A673 (cell line): ENCODE results near the gene ZFYVE28. TPM values are rescaled to one million over a fixed set of nuclear protein-coding genes. Genes with fewer than 3 reads are reported as not detected.

Experiments used
- BruUV-seq: library from RNA; stranded (reverse); fragments of 400-500 nt; replicated peaks from 2 replicates; lab custom pipeline; 2021; lab: Mats Ljungman, UMichigan
- CTCF ChIA-PET: fragments of 300-600 bp; sonication (Branson Sonifier 250); formaldehyde crosslinking; loops from one replicate; lab custom pipeline; 2022; ENCODE audit warnings: antibody characterized with exemption; lab: Charles Lee
- POLR2A ChIA-PET: fragments of 300-600 bp; sonication (Branson Sonifier 250); formaldehyde crosslinking; loops from one replicate; lab custom pipeline; 2022; ENCODE audit warnings: antibody characterized with exemption; ENCODE audit not compliant: low non-redundant PET; lab: Charles Lee
- DNase-seq: peaks from one replicate; pipeline ENCODE4 v3.0.0-alpha.2; 2015; ENCODE audit warnings: low spot score
- H3K27ac ChIP-seq: fragments of 200-600 bp; sonication (generic); 2 replicates; pipeline ENCODE4 v1.5.1; 2016; ENCODE audit warnings: mixed run types, low read depth, mild to moderate bottlenecking, mixed read lengths, antibody characterized with exemption, low read length; ENCODE audit not compliant: poor library complexity, severe bottlenecking
- H3K27me3 ChIP-seq: fragments of 200-600 bp; sonication (generic); replicated peaks from 2 replicates; pipeline ENCODE4 v1.6.1; 2017; ENCODE audit warnings: mixed run types, low read depth, mild to moderate bottlenecking, mixed read lengths, antibody characterized with exemption, low read length; ENCODE audit not compliant: insufficient read depth, poor library complexity
- H3K36me3 ChIP-seq: fragments of 200-600 bp; sonication (generic); 2 replicates; pipeline ENCODE4 v1.6.1; 2016; ENCODE audit warnings: mixed run types, mild to moderate bottlenecking, mixed read lengths, antibody characterized with exemption, low read length; ENCODE audit not compliant: insufficient read depth, poor library complexity, severe bottlenecking
- H3K4me1 ChIP-seq: fragments of 200-600 bp; sonication (generic); 2 replicates; pipeline ENCODE4 v1.6.1; 2017; ENCODE audit warnings: mixed run types, mild to moderate bottlenecking, mixed read lengths, antibody characterized with exemption, low read length; ENCODE audit not compliant: insufficient read depth, poor library complexity, severe bottlenecking
- H3K4me3 ChIP-seq: fragments of 200-600 bp; sonication (generic); 2 replicates; pipeline ENCODE4 v1.5.1; 2016; ENCODE audit warnings: low read depth, mixed run types, mild to moderate bottlenecking, mixed read lengths, low read length; ENCODE audit not compliant: poor library complexity, severe bottlenecking
- H3K9me3 ChIP-seq: fragments of 200-600 bp; sonication (generic); 2 replicates; pipeline ENCODE4 v1.6.1; 2016; ENCODE audit warnings: mixed run types, low read depth, mild to moderate bottlenecking, mixed read lengths, antibody characterized with exemption, low read length; ENCODE audit not compliant: poor library complexity, severe bottlenecking
- CTCF ChIP-seq: fragments of 300-800, 200-600 bp; sonication (generic); conservative IDR thresholded peaks from 2 replicates; pipeline ENCODE4 v1.5.1; 2017; ENCODE audit warnings: low read depth, mild to moderate bottlenecking, antibody characterized with exemption, low read length, moderate library complexity, mixed read lengths
- EZH2 ChIP-seq: fragments of 200-600 bp; sonication (generic); IDR thresholded peaks from 2 replicates; pipeline ENCODE4 v1.6.1; 2017; ENCODE audit warnings: borderline replicate concordance, low read depth, mild to moderate bottlenecking, mixed read lengths, antibody characterized with exemption, low read length; ENCODE audit not compliant: poor library complexity, severe bottlenecking
- intact Hi-C: fragments of 100-400 bp; cut with micrococcal nuclease; formaldehyde crosslinking; loops from one replicate; pipeline ENCODE4 v1.10.0; 2022; ENCODE audit not compliant: unreplicated experiment
- total RNA-seq: library from RNA; stranded (reverse); gene quantifications from 2 replicates; pipeline ENCODE4 v1.2.3, GENCODE V29; 2021

Gene ZFYVE28
- total RNA-seq, 1 experiment from 2014 or later = 8.6 TPM

GRCh38 chr4:2258091-2259035 lies 160.1 kb downstream of the ZFYVE28 start:
- H3K4me3 ChIP-seq = no peak overlapping the region
- ChIA-PET CTCF (no interaction called here), POLR2A (no interaction called here)
- no peaks in the 10 kb centered on the region for H3K9me3 ChIP-seq
- TF ChIP-seq CTCF = no peak
- no peak for TF ChIP-seq EZH2
- no TSS peak for BruUV-seq
- DNase-seq = no peak
- intact Hi-C loops = no loop called here
- H3K27me3 ChIP-seq = no peaks in the 10 kb centered on the region
- H3K27ac ChIP-seq = no peak overlapping the region
- H3K4me1 ChIP-seq = peaks cover 20% of the 10 kb centered on the region
- no peaks in the 10 kb centered on the region for H3K36me3 ChIP-seq

GRCh38 chr4:2257361-2258081 lies 160.9 kb downstream of the ZFYVE28 start:
- ChIA-PET CTCF (no interaction called here), POLR2A (no interaction called here)
- H3K27me3 ChIP-seq = no peaks in the 10 kb centered on the region
- no peak overlapping the region for H3K4me3 ChIP-seq
- no peaks in the 10 kb centered on the region for H3K36me3 ChIP-seq
- no peak for DNase-seq
- peaks cover 20% of the 10 kb centered on the region for H3K4me1 ChIP-seq
- no peak overlapping the region for H3K27ac ChIP-seq
- no peaks in the 10 kb centered on the region for H3K9me3 ChIP-seq
- BruUV-seq = no TSS peak
- no peak for TF ChIP-seq EZH2
- TF ChIP-seq CTCF = no peak
- intact Hi-C loops = no loop called here

GRCh38 chr4:2256781-2257191 lies 161.7 kb downstream of the ZFYVE28 start:
- POLR2A ChIA-PET = no interaction called here
- Histone ChIP-seq H3K4me1 (peaks cover 20% of the 10 kb centered on the region), H3K9me3 (no peaks in the 10 kb centered on the region), H3K27me3 (no peaks in the 10 kb centered on the region), H3K4me3 (no peak overlapping the region), H3K36me3 (no peaks in the 10 kb centered on the region), H3K27ac (no peak overlapping the region)
- DNase-seq = no peak
- CTCF ChIA-PET = no interaction called here
- BruUV-seq = no TSS peak
- intact Hi-C loops = no loop called here
- TF ChIP-seq EZH2 = no peak
- no peak for TF ChIP-seq CTCF
